Vagina (tissue), 2 donors: Measurements from ENCODE around the gene GSTM1. TPM values are rescaled to one million over a fixed set of nuclear protein-coding genes. Genes with fewer than 3 reads are reported as not detected.
"Not testable (repeated sequence)": the region's sequence is repeated elsewhere in the genome, so short reads cannot be mapped to it uniquely, and the experiment has no call there.

Experiments
- DNase-seq, 2 donors: peaks; one replicate each; pipeline ENCODE4 v3.0.0-alpha.2; 2017; ENCODE audit errors: extremely low spot score in 2 of 2
- H3K27ac ChIP-seq: fragments of 200-600 bp; sonication (generic); one replicate; pipeline ENCODE4 v1.5.1; 2019
- H3K27me3 ChIP-seq: fragments of 200-600 bp; sonication (generic); one replicate; pipeline ENCODE4 v1.5.1; 2019
- H3K36me3 ChIP-seq, 2 donors: fragments of 200-600 bp; sonication (generic); one replicate each; pipeline ENCODE4 v1.5.1; 2017 to 2019
- H3K4me1 ChIP-seq: fragments of 200-600 bp; sonication (generic); one replicate; pipeline ENCODE4 v1.5.1; 2019
- H3K4me3 ChIP-seq, 2 donors: fragments of 200-600 bp; sonication (generic); 1 replicate in 1 of 2; 2 replicates in 1 of 2; pipeline ENCODE4 v1.5.1; 2016 to 2019
- H3K9me3 ChIP-seq: fragments of 200-600 bp; sonication (generic); one replicate; pipeline ENCODE4 v1.5.1; 2019
- POLR2A ChIP-seq, 2 donors: fragments of 450-650 bp; IDR thresholded peaks; one replicate each; pipeline ENCODE4 v1.6.1; 2017; ENCODE audit warnings: antibody characterized with exemption in 2 of 2, mild to moderate bottlenecking in 2 of 2, moderate library complexity in 2 of 2
- POLR2AphosphoS5 ChIP-seq, 2 donors: sonication (generic); formaldehyde crosslinking; IDR thresholded peaks; one replicate each; pipeline ENCODE4 v1.9.0; 2017; ENCODE audit warnings: antibody characterized with exemption in 2 of 2, mild to moderate bottlenecking in 2 of 2, low read depth in 1 of 2; ENCODE audit not compliant: insufficient read depth in 1 of 2
- intact Hi-C: fragments of 100-400 bp; cut with DNase I; formaldehyde crosslinking; loops from one replicate; pipeline ENCODE4 v1.15.1; 2023
- total RNA-seq: library from RNA; depleted of rRNA; stranded (reverse); fragments of >200 nt; gene quantifications from one replicate; pipeline ENCODE4 v1.2.3, GENCODE V29; 2016
- TF ChIP-seq, protein P1 (sequence below), 3 experiments: fragments of 450-650 bp in 2 of 3; fragments of 200-600 bp in 1 of 3; sonication (generic) in 1 of 3; IDR thresholded peaks; one replicate each; pipeline ENCODE4 v1.5.1; 2017 to 2019; ENCODE audit warnings: antibody characterized with exemption in 3 of 3, mild to moderate bottlenecking in 2 of 3, moderate library complexity in 2 of 3

Gene GSTM1
- total RNA-seq, 1 donor from 2014 or later: 156 TPM

DNA sequence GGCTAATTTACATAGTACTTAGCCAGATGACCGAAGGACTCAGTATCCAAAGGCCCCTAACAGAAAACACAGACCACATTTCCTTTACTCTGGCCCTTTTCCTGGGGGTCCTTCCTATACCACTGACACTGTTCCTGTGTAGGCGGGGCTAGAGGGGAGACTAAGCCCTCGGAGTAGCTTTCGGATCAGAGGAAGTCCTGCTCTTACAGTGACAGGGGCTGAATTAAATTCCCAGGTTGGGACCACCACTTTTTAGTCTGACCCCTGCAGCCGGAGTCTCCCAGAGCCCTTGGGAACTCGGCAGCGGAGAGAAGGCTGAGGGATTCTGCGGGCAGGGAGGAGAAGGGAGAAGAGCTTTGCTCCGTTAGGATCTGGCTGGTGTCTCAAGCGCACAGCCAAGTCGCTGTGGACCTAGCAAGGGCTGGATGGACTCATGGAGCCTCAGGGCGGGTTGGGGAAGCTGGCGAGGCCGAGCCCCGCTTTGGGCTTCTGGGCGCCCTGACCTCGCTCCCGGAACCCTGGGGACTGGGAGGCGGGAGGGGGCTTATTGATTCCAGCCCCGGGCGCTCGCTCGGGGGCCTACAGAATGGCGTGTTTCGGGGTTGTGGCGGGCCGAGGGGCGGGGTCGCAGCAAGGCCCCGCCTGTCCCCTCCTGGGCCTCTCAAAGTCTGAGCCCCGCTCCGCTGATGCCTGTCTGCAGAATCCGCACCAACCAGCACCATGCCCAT, 24.1 kb downstream of the GSTM1 start, which contains the start of gene GSTM5:
TSS of gene GSTM5 (plus strand) at position 659 of the 728 bp plus-strand sequence. CDS start at position 721, 62 bp downstream.
- H3K36me3 ChIP-seq, DNase-seq: not testable (repeated sequence)
- H3K27ac ChIP-seq: peak within 1 kb of the TSS; percentile 67

DNA sequence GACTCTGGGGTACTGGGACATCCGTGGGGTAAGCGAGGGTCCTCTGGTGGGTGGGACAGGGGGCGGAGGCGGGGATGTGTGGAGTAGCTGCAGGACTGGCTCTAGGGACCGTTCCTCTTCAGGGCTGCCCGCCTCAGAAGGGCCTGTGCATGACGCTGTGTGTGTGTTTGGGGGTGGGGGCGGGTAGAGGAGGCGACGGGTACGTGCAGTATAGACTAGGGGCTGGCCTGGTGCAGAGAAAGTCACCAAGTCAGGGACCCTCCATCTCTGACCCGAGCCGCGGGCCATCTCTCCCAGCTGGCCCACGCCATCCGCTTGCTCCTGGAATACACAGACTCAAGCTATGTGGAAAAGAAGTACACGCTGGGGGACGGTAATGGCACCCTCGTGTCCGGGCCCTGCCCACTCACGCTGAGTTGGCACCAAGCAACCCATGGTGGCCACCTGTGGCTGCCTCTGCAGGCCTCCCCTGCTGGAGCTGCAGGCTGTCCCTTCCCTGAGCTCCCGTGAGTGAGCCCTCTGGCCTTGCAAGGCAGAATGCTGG, 24.8 kb downstream of the GSTM1 start:
- TF ChIP-seq POLR2A (IDR thresholded peaks at IDR 0.05) (no peak), POLR2AphosphoS5 (IDR thresholded peaks at IDR 0.05; ENCODE audit: insufficient read depth in 1 of 2, low read depth in 1 of 2) (no peak)
- TF ChIP-seq, protein P1, sequence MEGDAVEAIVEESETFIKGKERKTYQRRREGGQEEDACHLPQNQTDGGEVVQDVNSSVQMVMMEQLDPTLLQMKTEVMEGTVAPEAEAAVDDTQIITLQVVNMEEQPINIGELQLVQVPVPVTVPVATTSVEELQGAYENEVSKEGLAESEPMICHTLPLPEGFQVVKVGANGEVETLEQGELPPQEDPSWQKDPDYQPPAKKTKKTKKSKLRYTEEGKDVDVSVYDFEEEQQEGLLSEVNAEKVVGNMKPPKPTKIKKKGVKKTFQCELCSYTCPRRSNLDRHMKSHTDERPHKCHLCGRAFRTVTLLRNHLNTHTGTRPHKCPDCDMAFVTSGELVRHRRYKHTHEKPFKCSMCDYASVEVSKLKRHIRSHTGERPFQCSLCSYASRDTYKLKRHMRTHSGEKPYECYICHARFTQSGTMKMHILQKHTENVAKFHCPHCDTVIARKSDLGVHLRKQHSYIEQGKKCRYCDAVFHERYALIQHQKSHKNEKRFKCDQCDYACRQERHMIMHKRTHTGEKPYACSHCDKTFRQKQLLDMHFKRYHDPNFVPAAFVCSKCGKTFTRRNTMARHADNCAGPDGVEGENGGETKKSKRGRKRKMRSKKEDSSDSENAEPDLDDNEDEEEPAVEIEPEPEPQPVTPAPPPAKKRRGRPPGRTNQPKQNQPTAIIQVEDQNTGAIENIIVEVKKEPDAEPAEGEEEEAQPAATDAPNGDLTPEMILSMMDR (IDR thresholded peaks at IDR 0.05): no peak
- no peaks in the 10 kb centered on the region for H3K9me3 ChIP-seq
- no peaks in the 10 kb centered on the region for H3K36me3 ChIP-seq
- peak overlapping the region; percentile 37 to 39 for H3K4me3 ChIP-seq
- H3K4me1 ChIP-seq: peaks cover 17% of the 10 kb centered on the region
- intact Hi-C loops: no loop called here
- peak in 1 of 2 donors; percentile 70 for DNase-seq
- no peaks in the 10 kb centered on the region for H3K27me3 ChIP-seq
- peak overlapping the region; percentile 67 for H3K27ac ChIP-seq

More for the DNA sequence above, 24.1 kb downstream of the GSTM1 start, which contains the start of gene GSTM5:
- H3K27me3 ChIP-seq, intact Hi-C loops, H3K9me3 ChIP-seq: not testable (repeated sequence)
- Histone ChIP-seq H3K4me3 (peak within 1 kb of the TSS; percentile 37 to 39), H3K4me1 (peaks cover 10% of the 10 kb centered on the region)
- peak in 1 of 2 donors; percentile 72 for TF ChIP-seq POLR2AphosphoS5 (IDR thresholded peaks at IDR 0.05; ENCODE audit: insufficient read depth in 1 of 2, low read depth in 1 of 2)

DNA sequence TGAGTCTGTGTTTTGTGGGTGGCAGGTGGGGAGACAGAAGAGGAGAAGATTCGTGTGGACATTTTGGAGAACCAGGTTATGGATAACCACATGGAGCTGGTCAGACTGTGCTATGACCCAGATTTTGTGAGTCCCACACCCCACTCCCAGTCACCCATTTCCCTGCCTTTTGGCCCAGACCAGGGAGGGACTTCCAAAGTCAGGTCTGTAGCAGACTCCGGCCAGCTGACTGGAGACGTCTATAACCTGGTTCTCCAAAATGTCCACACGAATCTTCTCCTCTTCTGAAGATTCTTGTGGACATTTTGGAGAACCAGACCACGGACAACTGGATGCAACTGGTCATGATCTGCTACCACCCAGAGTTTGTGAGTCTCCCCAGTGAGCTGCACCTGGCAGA, 26.0 kb downstream of the GSTM1 start:
- intact Hi-C loops: no loop called here
- H3K9me3 ChIP-seq: no peaks in the 10 kb centered on the region
- TF ChIP-seq POLR2AphosphoS5 (IDR thresholded peaks at IDR 0.05; ENCODE audit: insufficient read depth in 1 of 2, low read depth in 1 of 2) (no peak), POLR2A (IDR thresholded peaks at IDR 0.05) (no peak)
- TF ChIP-seq, protein P1 (IDR thresholded peaks at IDR 0.05): no peak
- peak in 1 of 2 donors; percentile 58 for DNase-seq
- H3K4me1 ChIP-seq: peaks cover 20% of the 10 kb centered on the region
- H3K36me3 ChIP-seq: no peaks in the 10 kb centered on the region
- no peak overlapping the region for H3K27ac ChIP-seq
- no peak overlapping the region for H3K4me3 ChIP-seq
- H3K27me3 ChIP-seq: no peaks in the 10 kb centered on the region

DNA sequence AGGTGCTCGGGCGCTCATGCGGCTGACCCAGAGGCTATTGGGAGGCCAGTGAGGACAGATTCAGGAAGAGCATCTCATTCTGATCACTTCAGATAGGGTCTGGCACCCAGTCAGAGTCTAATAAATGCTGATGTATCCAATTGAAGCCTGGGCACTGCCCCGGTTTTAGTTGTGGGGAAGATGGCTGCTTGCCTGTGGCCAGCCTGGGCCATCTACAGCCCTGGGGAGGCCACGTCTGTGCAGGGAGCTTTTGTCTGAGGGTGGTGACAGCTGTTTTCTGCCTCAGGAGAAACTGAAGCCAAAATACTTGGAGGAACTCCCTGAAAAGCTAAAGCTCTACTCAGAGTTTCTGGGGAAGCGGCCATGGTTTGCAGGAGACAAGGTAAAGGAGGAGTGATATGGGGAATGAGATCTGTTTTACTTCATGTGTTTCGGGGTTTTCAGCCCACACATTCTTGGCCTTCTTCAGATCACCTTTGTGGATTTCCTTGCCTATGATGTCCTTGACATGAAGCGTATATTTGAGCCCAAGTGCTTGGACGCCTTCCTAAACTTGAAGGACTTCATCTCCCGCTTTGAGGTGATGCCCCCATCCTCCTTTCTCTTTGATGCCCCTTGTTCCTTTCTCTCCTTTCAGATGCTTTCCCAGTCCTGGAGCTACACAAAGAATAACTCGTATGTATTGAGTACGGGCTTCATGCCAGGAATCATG, 27.2 kb downstream of the GSTM1 start:
- DNase-seq: peak in 1 of 2 donors; percentile 82
- Histone ChIP-seq H3K9me3 (no peaks in the 10 kb centered on the region), H3K4me1 (peaks cover 20% of the 10 kb centered on the region), H3K27me3 (no peaks in the 10 kb centered on the region), H3K27ac (no peak overlapping the region), H3K36me3 (no peaks in the 10 kb centered on the region), H3K4me3 (no peak overlapping the region)
- TF ChIP-seq, protein P1 (IDR thresholded peaks at IDR 0.05): no peak
- TF ChIP-seq POLR2AphosphoS5 (IDR thresholded peaks at IDR 0.05; ENCODE audit: insufficient read depth in 1 of 2, low read depth in 1 of 2) (no peak), POLR2A (IDR thresholded peaks at IDR 0.05) (no peak)
- intact Hi-C loops: no loop called here

DNA sequence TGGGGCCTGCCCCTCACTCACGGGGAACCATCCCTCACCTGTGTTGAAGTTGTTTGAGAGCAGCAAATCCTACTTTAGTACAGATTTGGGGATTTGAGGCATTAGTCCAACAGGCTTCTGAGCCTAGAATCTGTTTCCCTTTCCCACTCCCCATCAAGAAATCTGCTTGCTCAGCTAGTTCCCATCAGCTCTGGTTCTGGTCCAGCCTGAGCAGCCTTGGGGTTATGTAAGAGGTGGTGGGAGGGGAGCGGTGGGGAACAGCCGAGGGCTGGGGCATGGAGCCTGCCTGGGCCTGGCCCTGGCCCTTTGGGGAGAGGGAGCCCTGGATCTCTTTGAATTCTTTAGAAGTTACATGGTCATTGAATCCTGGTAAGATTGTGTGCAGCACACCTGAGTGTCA, 28.5 kb downstream of the GSTM1 start:
- intact Hi-C loops: no loop called here

More for the DNA sequence above, 28.5 kb downstream of the GSTM1 start:
- Histone ChIP-seq H3K4me3 (no peak overlapping the region), H3K9me3 (no peaks in the 10 kb centered on the region), H3K27me3 (no peaks in the 10 kb centered on the region), H3K27ac (peak overlapping the region; percentile 68), H3K36me3 (no peaks in the 10 kb centered on the region), H3K4me1 (peaks cover 20% of the 10 kb centered on the region)
- TF ChIP-seq POLR2A (IDR thresholded peaks at IDR 0.05) (no peak), POLR2AphosphoS5 (IDR thresholded peaks at IDR 0.05; ENCODE audit: insufficient read depth in 1 of 2, low read depth in 1 of 2) (no peak)
- TF ChIP-seq, protein P1 (IDR thresholded peaks at IDR 0.05): no peak
- peak in 1 of 2 donors; percentile 87 for DNase-seq
